Activated CD4-positive, alpha-beta T cell treated with anti-CD3 and anti-CD28 coated beads, Interleukin-2, amount 10 ng/mL, durations not matched to agents 24 days and 14 days (primary cell): Measurements from ENCODE around the gene TMEM63C. TPM values are rescaled to one million over a fixed set of nuclear protein-coding genes. Genes with fewer than 3 reads are reported as not detected.

Source experiments
- total RNA-seq: library from RNA; stranded (reverse); gene quantifications from 2 replicates; pipeline ENCODE4 v1.2.3, GENCODE V29; 2022

TMEM63C gene
- total RNA-seq, 1 donor from 2014 or later: 2.3 TPM

Other genes with a start within 250 kb of the TMEM63C start
- gene IRF2BPL, start 153.1 kb upstream of the TMEM63C start, total RNA-seq: 32.8 and 34.8 TPM in 2 replicates
- 12.7 and 14.0 TPM in 2 replicates for gene CIPC, start 83.5 kb upstream of the TMEM63C start, total RNA-seq
- gene ZDHHC22, start 40.0 kb upstream of the TMEM63C start, total RNA-seq: not detected in 2 replicates
- gene NGB, start 89.4 kb downstream of the TMEM63C start, total RNA-seq: not detected in 2 replicates
- 23.5 and 24.3 TPM in 2 replicates for gene POMT2, start 139.1 kb downstream of the TMEM63C start, total RNA-seq
- 9.5 and 9.9 TPM in 2 replicates for gene GSTZ1, start 139.2 kb downstream of the TMEM63C start, total RNA-seq
- gene TMED8, start 195.3 kb downstream of the TMEM63C start, total RNA-seq: 31.1 and 32.1 TPM in 2 replicates
- gene SAMD15, start 195.6 kb downstream of the TMEM63C start, total RNA-seq: 0.28 and 0.63 TPM in 2 replicates
- 0.19 and 0.40 TPM in 2 replicates for gene NOXRED1, start 241.7 kb downstream of the TMEM63C start, total RNA-seq